ENCODE data around the gene ZNF19. TPM values are rescaled to one million over a fixed set of nuclear protein-coding genes. Genes with fewer than 3 reads are reported as not detected.

Gene ZNF19
- total and polyA plus RNA-seq, 4 donors = 0.73 to 2.7 (median 1.9) TPM

DNA sequence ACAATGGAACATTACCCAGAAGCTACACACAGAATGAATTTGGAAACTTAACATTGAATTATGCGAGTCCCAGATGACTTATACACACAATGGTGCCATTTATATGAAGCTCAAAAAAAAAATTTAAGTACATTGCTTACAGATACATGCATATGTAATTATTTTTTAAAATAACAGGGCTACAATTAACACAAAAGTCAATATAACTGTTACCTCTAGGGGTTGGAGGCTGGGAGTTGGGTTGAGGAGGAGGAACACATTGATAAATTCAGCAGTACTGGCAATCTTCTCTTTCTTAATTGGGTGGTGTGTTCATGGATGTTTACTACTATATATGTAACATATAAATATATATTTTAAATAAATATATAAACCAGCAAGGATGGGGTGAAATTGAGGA is 28.2 kb downstream of the ZNF19 start (continued):
- TF ChIP-seq FOXA2 (IDR thresholded peaks at IDR 0.05) = no peak
- TF ChIP-seq TAF1 (conservative IDR thresholded peaks at IDR 0.05) = no peak
- no peak for TF ChIP-seq JUND (IDR thresholded peaks at IDR 0.05)

DNA sequence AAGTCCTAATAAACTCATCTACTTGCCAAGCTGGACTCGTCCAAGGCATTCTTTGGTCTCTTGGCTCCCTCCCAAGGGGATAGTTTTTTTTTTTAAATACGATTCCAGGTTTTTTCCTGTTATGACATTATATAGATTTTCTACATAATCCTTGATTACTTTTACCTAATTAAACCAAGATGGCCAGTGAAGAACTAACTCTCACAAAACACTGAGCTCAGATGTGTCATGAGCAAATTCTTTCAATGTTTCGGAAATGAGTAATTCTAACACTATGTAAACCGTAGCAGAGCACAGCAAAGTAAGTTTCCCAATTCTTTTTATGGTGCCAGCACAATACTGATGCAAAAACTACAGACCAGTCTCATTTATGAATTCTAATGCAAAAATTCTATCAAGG is 28.9 kb downstream of the ZNF19 start:
- WGBS = 86% methylated on average over 4 of the region's 4 CpGs
- Histone ChIP-seq H3K9me3 (ENCODE audit: control insufficient read depth in 4 of 4, low read length in 3 of 4) (peaks cover 0 to 6% (median 0%) of the 10 kb centered on the region in 4 donors), H3K4me3 (ENCODE audit: low read depth in 1 of 3, low read length in 3 of 3) (no peak overlapping the region), H3K27me3 (ENCODE audit: control insufficient read depth in 4 of 4, insufficient read depth in 4 of 4, low read length in 3 of 4) (no peaks in the 10 kb centered on the region), H3K27ac (ENCODE audit: low read depth in 1 of 2, low read length in 2 of 2) (no peak overlapping the region), H3K36me3 (ENCODE audit: control insufficient read depth in 4 of 4, insufficient read depth in 3 of 4, low read depth in 1 of 4, low read length in 3 of 4) (peaks cover 0 to 10% (median 4%) of the 10 kb centered on the region in 4 donors), H3K4me1 (ENCODE audit: control insufficient read depth in 4 of 4, insufficient read depth in 4 of 4, low read length in 3 of 4) (peaks cover 0 to 12% (median 10%) of the 10 kb centered on the region in 4 donors), H3K9ac (ENCODE audit: low read depth in 1 of 2, low read length in 2 of 2) (no peak overlapping the region)
- DNase-seq (ENCODE audit: low spot score) = no peak
- TF ChIP-seq JUND (IDR thresholded peaks at IDR 0.05) = no peak
- no peak for TF ChIP-seq EGR1 (IDR thresholded peaks at IDR 0.05; ENCODE audit: low read depth in 2 of 2)
- TF ChIP-seq RAD21 (IDR thresholded peaks at IDR 0.05) = no peak
- TF ChIP-seq RXRA (IDR thresholded peaks at IDR 0.05) = no peak
- TF ChIP-seq HNF4G (IDR thresholded peaks at IDR 0.05) = no peak
- no peak for TF ChIP-seq SP1 (IDR thresholded peaks at IDR 0.05)
- TF ChIP-seq HNF4A (conservative IDR thresholded peaks at IDR 0.05) = no peak
- no peak for TF ChIP-seq NR2F2 (IDR thresholded peaks at IDR 0.05)
- TF ChIP-seq, protein P1, sequence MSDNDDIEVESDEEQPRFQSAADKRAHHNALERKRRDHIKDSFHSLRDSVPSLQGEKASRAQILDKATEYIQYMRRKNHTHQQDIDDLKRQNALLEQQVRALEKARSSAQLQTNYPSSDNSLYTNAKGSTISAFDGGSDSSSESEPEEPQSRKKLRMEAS (IDR thresholded peaks at IDR 0.05) = no peak
- TF ChIP-seq FOXA2 (IDR thresholded peaks at IDR 0.05) = no peak
- TF ChIP-seq, protein P2, sequence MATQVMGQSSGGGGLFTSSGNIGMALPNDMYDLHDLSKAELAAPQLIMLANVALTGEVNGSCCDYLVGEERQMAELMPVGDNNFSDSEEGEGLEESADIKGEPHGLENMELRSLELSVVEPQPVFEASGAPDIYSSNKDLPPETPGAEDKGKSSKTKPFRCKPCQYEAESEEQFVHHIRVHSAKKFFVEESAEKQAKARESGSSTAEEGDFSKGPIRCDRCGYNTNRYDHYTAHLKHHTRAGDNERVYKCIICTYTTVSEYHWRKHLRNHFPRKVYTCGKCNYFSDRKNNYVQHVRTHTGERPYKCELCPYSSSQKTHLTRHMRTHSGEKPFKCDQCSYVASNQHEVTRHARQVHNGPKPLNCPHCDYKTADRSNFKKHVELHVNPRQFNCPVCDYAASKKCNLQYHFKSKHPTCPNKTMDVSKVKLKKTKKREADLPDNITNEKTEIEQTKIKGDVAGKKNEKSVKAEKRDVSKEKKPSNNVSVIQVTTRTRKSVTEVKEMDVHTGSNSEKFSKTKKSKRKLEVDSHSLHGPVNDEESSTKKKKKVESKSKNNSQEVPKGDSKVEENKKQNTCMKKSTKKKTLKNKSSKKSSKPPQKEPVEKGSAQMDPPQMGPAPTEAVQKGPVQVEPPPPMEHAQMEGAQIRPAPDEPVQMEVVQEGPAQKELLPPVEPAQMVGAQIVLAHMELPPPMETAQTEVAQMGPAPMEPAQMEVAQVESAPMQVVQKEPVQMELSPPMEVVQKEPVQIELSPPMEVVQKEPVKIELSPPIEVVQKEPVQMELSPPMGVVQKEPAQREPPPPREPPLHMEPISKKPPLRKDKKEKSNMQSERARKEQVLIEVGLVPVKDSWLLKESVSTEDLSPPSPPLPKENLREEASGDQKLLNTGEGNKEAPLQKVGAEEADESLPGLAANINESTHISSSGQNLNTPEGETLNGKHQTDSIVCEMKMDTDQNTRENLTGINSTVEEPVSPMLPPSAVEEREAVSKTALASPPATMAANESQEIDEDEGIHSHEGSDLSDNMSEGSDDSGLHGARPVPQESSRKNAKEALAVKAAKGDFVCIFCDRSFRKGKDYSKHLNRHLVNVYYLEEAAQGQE (IDR thresholded peaks at IDR 0.05) = no peak
- TF ChIP-seq YY1 (IDR thresholded peaks at IDR 0.05) = no peak
- TF ChIP-seq, protein P3, sequence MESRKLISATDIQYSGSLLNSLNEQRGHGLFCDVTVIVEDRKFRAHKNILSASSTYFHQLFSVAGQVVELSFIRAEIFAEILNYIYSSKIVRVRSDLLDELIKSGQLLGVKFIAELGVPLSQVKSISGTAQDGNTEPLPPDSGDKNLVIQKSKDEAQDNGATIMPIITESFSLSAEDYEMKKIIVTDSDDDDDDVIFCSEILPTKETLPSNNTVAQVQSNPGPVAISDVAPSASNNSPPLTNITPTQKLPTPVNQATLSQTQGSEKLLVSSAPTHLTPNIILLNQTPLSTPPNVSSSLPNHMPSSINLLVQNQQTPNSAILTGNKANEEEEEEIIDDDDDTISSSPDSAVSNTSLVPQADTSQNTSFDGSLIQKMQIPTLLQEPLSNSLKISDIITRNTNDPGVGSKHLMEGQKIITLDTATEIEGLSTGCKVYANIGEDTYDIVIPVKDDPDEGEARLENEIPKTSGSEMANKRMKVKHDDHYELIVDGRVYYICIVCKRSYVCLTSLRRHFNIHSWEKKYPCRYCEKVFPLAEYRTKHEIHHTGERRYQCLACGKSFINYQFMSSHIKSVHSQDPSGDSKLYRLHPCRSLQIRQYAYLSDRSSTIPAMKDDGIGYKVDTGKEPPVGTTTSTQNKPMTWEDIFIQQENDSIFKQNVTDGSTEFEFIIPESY (IDR thresholded peaks at IDR 0.05) = no peak
- TF ChIP-seq TAF1 (conservative IDR thresholded peaks at IDR 0.05) = no peak
- TF ChIP-seq, protein P4, sequence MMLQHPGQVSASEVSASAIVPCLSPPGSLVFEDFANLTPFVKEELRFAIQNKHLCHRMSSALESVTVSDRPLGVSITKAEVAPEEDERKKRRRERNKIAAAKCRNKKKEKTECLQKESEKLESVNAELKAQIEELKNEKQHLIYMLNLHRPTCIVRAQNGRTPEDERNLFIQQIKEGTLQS (IDR thresholded peaks at IDR 0.05) = no peak
- TF ChIP-seq GABPA (IDR thresholded peaks at IDR 0.05 in 1 of 2, conservative IDR thresholded peaks at IDR 0.05 in 1 of 2) = no peak

DNA sequence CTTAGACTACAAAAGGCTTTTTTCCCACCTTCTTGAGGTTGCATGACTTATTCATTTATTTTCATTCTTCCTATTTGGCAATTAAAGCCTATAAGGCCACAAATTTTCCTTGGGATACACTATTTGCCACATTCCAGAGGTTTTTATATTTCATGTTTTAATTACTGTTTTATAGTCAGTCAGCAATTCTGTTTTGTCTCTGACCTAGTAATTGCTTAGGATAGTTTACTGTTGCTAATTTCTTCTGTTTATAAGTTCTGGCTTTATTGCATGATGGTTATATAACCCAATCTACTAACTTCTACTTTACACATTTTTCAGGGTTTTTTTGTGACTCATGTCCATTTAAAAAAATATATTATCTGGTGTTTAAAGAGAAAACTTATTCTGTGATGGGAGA is 29.6 kb downstream of the ZNF19 start:
- Histone ChIP-seq H3K4me3 (ENCODE audit: low read depth in 1 of 3, low read length in 3 of 3) (no peak overlapping the region), H3K36me3 (ENCODE audit: control insufficient read depth in 4 of 4, insufficient read depth in 3 of 4, low read depth in 1 of 4, low read length in 3 of 4) (peaks cover under 1 to 16% (median 9%) of the 10 kb centered on the region in 4 donors), H3K4me1 (ENCODE audit: control insufficient read depth in 4 of 4, insufficient read depth in 4 of 4, low read length in 3 of 4) (peaks cover 0 to 12% (median 10%) of the 10 kb centered on the region in 4 donors), H3K27ac (ENCODE audit: low read depth in 1 of 2, low read length in 2 of 2) (no peak overlapping the region), H3K9ac (ENCODE audit: low read depth in 1 of 2, low read length in 2 of 2) (no peak overlapping the region), H3K9me3 (ENCODE audit: control insufficient read depth in 4 of 4, low read length in 3 of 4) (peaks cover 0 to 10% (median 4%) of the 10 kb centered on the region in 4 donors), H3K27me3 (ENCODE audit: control insufficient read depth in 4 of 4, insufficient read depth in 4 of 4, low read length in 3 of 4) (no peaks in the 10 kb centered on the region)
- no peak for DNase-seq (ENCODE audit: low spot score)
- TF ChIP-seq TAF1 (conservative IDR thresholded peaks at IDR 0.05) (no peak), RXRA (IDR thresholded peaks at IDR 0.05) (no peak), NR2F2 (IDR thresholded peaks at IDR 0.05) (no peak), SP1 (IDR thresholded peaks at IDR 0.05) (no peak)
- TF ChIP-seq, protein P3 (IDR thresholded peaks at IDR 0.05) = no peak
- TF ChIP-seq, protein P5, sequence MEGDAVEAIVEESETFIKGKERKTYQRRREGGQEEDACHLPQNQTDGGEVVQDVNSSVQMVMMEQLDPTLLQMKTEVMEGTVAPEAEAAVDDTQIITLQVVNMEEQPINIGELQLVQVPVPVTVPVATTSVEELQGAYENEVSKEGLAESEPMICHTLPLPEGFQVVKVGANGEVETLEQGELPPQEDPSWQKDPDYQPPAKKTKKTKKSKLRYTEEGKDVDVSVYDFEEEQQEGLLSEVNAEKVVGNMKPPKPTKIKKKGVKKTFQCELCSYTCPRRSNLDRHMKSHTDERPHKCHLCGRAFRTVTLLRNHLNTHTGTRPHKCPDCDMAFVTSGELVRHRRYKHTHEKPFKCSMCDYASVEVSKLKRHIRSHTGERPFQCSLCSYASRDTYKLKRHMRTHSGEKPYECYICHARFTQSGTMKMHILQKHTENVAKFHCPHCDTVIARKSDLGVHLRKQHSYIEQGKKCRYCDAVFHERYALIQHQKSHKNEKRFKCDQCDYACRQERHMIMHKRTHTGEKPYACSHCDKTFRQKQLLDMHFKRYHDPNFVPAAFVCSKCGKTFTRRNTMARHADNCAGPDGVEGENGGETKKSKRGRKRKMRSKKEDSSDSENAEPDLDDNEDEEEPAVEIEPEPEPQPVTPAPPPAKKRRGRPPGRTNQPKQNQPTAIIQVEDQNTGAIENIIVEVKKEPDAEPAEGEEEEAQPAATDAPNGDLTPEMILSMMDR (IDR thresholded peaks at IDR 0.05; ENCODE audit: low read depth, low read length, missing input control) = no peak

Data from liver (tissue), 9 donors.